ENCODE data around the gene SAP30. TPM values are rescaled to one million over a fixed set of nuclear protein-coding genes. Genes with fewer than 3 reads are reported as not detected.

SAP30 gene, protein sequence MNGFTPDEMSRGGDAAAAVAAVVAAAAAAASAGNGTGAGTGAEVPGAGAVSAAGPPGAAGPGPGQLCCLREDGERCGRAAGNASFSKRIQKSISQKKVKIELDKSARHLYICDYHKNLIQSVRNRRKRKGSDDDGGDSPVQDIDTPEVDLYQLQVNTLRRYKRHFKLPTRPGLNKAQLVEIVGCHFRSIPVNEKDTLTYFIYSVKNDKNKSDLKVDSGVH
- total RNA-seq (10 to 100 TPM; 19.2 to 29.0 TPM), polyA plus RNA-seq (ENCODE audit: insufficient read length in 2 of 2) (10 to 100 TPM; 25.9 to 28.7 TPM)
- long read RNA-seq, donor 1, transcript SAP30-201 (4 exons, 1,108 nt): major isoform, 26 of 32 reads
- long read RNA-seq, donor 1, partial matches to known transcripts: 6 of 32 reads
- long read RNA-seq, donor 1, other reads (novel, unspliced or antisense): 0 of 32 reads
- long read RNA-seq, donor 2, transcript SAP30-201 (4 exons, 1,108 nt): major isoform, 7 of 15 reads
- long read RNA-seq, donor 2, partial matches to known transcripts: 8 of 15 reads
- long read RNA-seq, donor 2, other reads (novel, unspliced or antisense): 0 of 15 reads
- long read RNA-seq, donor 3, transcript SAP30-201 (4 exons, 1,108 nt): major isoform, 11 of 16 reads
- long read RNA-seq, donor 3, partial matches to known transcripts: 5 of 16 reads
- long read RNA-seq, donor 3, other reads (novel, unspliced or antisense): 0 of 16 reads
- long read RNA-seq, donor 4, transcript SAP30-201 (4 exons, 1,108 nt): major isoform, 32 of 45 reads
- long read RNA-seq, donor 4, partial matches to known transcripts: 13 of 45 reads
- long read RNA-seq, donor 4, other reads (novel, unspliced or antisense): 0 of 45 reads

DNA sequence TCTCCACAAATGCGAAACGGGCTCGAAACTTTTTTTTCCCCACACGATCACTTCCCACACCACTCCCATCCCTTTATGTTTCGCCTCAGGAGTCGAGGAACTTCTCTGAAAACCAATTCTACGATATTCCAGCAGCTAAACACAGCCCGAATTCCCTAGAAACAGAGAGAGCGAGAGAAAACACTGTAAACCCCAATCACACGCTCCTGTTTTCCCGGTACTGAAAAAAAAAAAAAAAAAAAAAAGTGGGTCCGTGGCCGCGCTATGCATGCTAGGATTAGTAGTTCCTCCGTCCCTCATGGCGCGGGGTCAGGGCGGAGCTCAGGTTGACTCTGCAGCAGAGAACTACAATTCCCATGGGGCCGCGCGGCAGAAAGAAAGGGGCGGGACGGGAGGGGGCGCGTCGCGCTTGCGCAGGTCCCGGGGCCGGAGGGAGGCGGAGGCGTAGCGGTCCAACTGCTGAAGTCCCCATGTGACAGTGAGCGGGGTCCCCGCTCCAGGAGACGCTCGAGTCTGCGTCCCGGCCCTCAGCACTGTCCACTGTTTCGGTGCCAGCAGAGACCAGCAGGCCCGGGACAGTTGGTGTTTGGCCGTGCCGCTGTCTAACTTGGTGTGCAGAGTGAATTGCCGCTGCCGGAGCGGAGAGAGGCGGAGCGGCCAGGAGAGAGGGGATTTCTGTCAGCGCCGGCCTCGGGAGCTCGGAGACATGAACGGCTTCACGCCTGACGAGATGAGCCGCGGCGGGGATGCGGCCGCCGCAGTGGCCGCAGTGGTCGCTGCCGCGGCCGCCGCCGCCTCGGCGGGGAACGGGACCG lies at the start of gene SAP30:
TSS of gene SAP30 (plus strand) at position 478 of the 815 bp plus-strand sequence. CDS start at position 707, 229 bp downstream.
- Histone ChIP-seq H3K4me1 (ENCODE audit: control insufficient read depth, insufficient read depth, low read length) (peaks cover 7% of the 10 kb centered on the region), H3K36me3 (ENCODE audit: control insufficient read depth, insufficient read depth, low read length) (no peaks in the 10 kb centered on the region), H3K27me3 (ENCODE audit: control insufficient read depth, insufficient read depth, low read length) (no peaks in the 10 kb centered on the region), H3K9me3 (ENCODE audit: control insufficient read depth, insufficient read depth, low read length) (no peaks in the 10 kb centered on the region), H3K27ac (ENCODE audit: low read depth, low read length) (peak within 1 kb of the TSS; percentile 99), H3K4me3 (ENCODE audit: low read depth, low read length) (peak within 1 kb of the TSS; percentile 96)
- peak; percentile 95 to 100 (median 98) for DNase-seq (ENCODE audit: low read depth in 4 of 6, low spot score in 6 of 6)
- 0% methylated on average over 70 of the region's 72 CpGs for WGBS (ENCODE audit: insufficient coverage)

DNA sequence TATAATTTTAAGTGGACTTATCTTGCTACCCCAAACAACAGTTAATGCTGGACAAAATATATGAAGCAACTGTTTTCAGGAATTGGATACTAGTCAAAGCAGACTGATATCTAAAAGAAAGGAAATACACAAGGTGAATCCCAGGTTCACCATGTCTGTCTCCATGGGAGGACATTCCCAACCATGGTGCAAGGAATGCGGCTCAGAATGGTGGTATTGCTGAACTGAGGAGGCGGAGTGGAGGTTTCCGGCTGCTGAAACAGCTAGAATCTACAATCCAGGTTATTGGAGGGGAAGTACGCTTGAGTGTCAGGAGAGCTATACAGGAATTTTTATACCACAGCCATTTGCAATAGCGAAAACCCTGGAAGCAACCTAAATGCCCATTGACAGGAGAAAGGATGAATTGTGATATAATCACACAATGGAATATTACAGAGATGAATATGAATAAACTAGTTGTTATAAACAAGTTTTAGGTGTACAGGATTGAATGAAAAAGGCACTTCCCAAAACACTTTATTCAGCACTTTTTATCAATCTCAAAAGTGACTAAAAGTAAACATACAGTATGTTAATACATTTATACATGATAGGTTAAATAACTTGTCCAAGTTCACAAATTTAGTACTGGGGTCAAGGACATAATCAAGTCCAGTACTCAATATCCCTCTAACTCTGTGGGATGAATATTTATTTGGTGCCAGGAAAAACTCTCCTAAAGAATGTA lies 45.6 kb upstream of the SAP30 start:
- H3K4me1 ChIP-seq (ENCODE audit: control insufficient read depth, insufficient read depth, low read length): no peaks in the 10 kb centered on the region
- H3K27ac ChIP-seq (ENCODE audit: low read depth, low read length): no peak overlapping the region
- H3K36me3 ChIP-seq (ENCODE audit: control insufficient read depth, insufficient read depth, low read length): peaks cover 6% of the 10 kb centered on the region
- no peak overlapping the region for H3K4me3 ChIP-seq (ENCODE audit: low read depth, low read length)
- WGBS (ENCODE audit: insufficient coverage): no CpG with 5 or more reads among the region's 5 CpGs
- no peaks in the 10 kb centered on the region for H3K27me3 ChIP-seq (ENCODE audit: control insufficient read depth, insufficient read depth, low read length)
- DNase-seq (ENCODE audit: low read depth in 4 of 6, low spot score in 6 of 6): no peak
- no peaks in the 10 kb centered on the region for H3K9me3 ChIP-seq (ENCODE audit: control insufficient read depth, insufficient read depth, low read length)

DNA sequence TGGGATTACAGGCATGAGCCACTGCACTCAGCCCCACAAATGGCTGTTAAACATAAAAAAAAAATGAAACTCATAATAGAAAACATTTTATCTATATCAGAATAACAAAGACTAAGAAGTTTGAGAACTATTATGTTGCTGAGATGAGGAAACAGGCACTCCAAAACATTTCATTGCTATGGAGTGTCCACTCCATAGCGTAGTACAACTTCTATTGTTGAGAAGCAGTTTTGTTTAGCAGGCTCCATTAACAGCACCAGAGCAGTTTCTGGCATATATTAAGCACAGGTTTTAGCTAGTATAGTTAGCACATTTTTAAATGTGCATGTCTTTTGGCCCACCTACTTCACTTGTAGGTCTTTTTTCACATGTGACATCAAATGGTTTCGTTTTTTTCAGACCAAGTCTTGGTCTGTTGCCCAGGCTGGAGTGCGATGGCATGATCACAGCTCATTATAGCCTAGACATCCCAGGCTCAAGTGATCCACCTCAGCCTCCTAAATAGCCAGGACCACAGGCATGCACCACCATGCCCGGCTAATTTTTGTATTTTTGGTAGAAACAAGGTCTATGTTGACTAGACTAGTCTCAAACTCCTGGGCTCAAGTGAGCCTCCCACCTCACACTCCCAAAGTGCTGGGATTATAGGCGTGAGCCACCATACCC lies 42.4 kb upstream of the SAP30 start:
- Histone ChIP-seq H3K9me3 (ENCODE audit: control insufficient read depth, insufficient read depth, low read length) (no peaks in the 10 kb centered on the region), H3K4me3 (ENCODE audit: low read depth, low read length) (no peak overlapping the region), H3K27me3 (ENCODE audit: control insufficient read depth, insufficient read depth, low read length) (no peaks in the 10 kb centered on the region), H3K27ac (ENCODE audit: low read depth, low read length) (no peak overlapping the region), H3K36me3 (ENCODE audit: control insufficient read depth, insufficient read depth, low read length) (peaks cover 6% of the 10 kb centered on the region), H3K4me1 (ENCODE audit: control insufficient read depth, insufficient read depth, low read length) (peaks cover 2% of the 10 kb centered on the region)
- 100% methylated on average over 1 of the region's 5 CpGs for WGBS (ENCODE audit: insufficient coverage)
- DNase-seq (ENCODE audit: low read depth in 4 of 6, low spot score in 6 of 6): no peak

DNA sequence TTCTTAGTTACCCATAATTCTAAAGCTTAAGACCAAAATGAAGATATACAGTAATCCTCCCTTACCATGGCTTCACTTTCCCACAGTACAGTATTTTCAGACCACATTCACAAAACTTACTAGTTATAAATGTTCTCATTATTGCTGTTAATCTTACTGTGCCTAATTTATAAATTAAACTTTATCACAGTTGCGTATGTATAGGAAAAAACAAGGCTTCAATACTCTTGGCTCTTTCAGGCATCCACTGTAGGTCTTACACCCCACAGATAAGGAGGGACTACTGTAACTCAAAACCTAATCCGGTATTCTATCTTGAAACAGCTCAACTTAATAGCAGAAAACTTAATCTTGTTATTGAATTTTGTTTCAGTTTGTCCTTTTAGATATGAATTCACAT lies 40.2 kb upstream of the SAP30 start:
- no CpG with 5 or more reads among the region's 2 CpGs for WGBS (ENCODE audit: insufficient coverage)
- no peaks in the 10 kb centered on the region for H3K27me3 ChIP-seq (ENCODE audit: control insufficient read depth, insufficient read depth, low read length)
- no peak for DNase-seq (ENCODE audit: low read depth in 4 of 6, low spot score in 6 of 6)
- H3K4me1 ChIP-seq (ENCODE audit: control insufficient read depth, insufficient read depth, low read length): peaks cover 4% of the 10 kb centered on the region
- H3K4me3 ChIP-seq (ENCODE audit: low read depth, low read length): no peak overlapping the region
- H3K36me3 ChIP-seq (ENCODE audit: control insufficient read depth, insufficient read depth, low read length): peaks cover 6% of the 10 kb centered on the region
- no peaks in the 10 kb centered on the region for H3K9me3 ChIP-seq (ENCODE audit: control insufficient read depth, insufficient read depth, low read length)
- no peak overlapping the region for H3K27ac ChIP-seq (ENCODE audit: low read depth, low read length)

DNA sequence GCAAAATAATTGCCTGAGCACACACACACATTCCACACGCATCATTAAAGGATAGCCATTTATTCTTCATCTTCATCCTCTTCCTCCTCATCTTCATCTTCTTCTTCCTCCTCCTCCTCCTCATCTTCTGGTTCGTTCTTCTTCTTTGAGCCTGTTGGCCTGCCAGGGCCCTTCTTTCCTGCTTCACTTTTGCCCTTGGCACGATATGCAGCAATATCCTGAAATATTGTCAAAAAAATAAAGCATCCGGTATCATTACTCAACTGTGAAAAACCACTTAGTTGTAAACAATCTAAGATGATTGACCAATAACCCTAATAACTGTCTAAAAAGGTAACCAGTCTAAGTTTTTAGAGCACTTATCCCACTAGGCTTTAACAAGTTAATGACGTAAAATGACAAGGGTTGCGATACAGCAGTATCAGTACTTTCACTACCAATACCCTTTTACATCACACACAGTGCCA lies 38.7 kb upstream of the SAP30 start:
- H3K36me3 ChIP-seq (ENCODE audit: control insufficient read depth, insufficient read depth, low read length): peaks cover 6% of the 10 kb centered on the region
- DNase-seq (ENCODE audit: low read depth in 4 of 6, low spot score in 6 of 6): no peak
- H3K27ac ChIP-seq (ENCODE audit: low read depth, low read length): no peak overlapping the region
- peaks cover 4% of the 10 kb centered on the region for H3K4me1 ChIP-seq (ENCODE audit: control insufficient read depth, insufficient read depth, low read length)
- no peaks in the 10 kb centered on the region for H3K9me3 ChIP-seq (ENCODE audit: control insufficient read depth, insufficient read depth, low read length)
- no peaks in the 10 kb centered on the region for H3K27me3 ChIP-seq (ENCODE audit: control insufficient read depth, insufficient read depth, low read length)
- H3K4me3 ChIP-seq (ENCODE audit: low read depth, low read length): peak overlapping the region; percentile 100
- WGBS (ENCODE audit: insufficient coverage): 82% methylated on average over 6 of the region's 6 CpGs

DNA sequence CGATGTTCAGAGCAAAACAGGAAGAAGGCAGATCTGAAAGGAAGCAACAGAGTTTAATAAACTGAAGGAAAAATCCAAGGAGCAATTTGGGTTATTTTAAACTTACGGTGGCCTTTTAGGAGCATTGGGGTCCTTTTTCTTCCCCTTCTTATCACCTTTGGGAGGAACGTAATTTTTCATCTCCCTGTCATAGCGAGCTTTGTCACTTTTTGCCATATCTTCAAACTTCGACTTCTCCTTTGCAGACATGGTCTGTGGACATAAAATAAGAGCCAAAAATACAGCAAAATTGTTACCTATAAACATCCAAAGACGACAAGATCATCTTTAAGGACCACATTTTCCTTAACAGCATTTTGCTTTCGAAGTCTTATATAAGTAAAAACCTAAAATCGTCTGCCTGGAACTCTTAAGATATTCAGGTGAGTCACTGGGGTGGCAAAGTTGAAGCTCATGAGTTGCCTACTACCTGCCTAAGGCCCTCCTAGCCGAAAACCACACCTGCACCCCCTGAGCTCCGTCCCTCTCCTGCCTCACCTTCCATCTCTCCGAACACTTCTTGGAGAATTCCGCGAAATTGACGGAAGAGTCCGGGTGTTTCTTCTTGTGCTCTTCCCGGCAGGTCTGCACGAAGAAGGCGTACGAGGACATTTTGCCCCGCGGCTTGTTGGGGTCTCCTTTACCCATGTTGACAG lies 37.6 kb upstream of the SAP30 start:
- H3K4me1 ChIP-seq (ENCODE audit: control insufficient read depth, insufficient read depth, low read length): peaks cover 4% of the 10 kb centered on the region
- no peaks in the 10 kb centered on the region for H3K9me3 ChIP-seq (ENCODE audit: control insufficient read depth, insufficient read depth, low read length)
- DNase-seq (ENCODE audit: low read depth in 4 of 6, low spot score in 6 of 6): peak in 2 of 6 donors; percentile 6
- H3K36me3 ChIP-seq (ENCODE audit: control insufficient read depth, insufficient read depth, low read length): peaks cover 6% of the 10 kb centered on the region
- 3% methylated on average over 15 of the region's 21 CpGs for WGBS (ENCODE audit: insufficient coverage)
- H3K27me3 ChIP-seq (ENCODE audit: control insufficient read depth, insufficient read depth, low read length): no peaks in the 10 kb centered on the region
- peak overlapping the region; percentile 100 for H3K4me3 ChIP-seq (ENCODE audit: low read depth, low read length)
- H3K27ac ChIP-seq (ENCODE audit: low read depth, low read length): peak overlapping the region; percentile 100

DNA sequence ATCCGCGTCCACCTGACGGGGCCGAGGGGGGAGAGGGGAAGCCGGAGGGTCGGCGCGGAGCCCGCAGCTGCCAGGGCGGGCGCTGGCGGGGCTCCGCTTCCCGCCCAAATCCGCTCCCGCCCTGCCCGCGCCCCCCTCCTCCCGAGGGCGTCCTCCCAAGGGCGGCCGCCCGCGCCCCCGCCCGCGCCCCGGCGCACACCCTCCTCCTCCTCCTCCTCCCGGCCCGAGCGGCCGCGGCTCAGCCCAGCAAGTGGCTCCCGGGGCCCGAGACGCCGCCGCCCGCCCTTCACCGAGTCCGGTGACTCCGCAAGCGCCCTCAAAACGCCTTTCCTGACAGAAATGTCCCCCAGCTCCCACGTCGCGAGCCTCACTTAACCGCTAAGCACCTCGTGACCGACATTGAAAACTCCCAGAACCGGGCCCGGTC lies 37.1 kb upstream of the SAP30 start:
- H3K4me3 ChIP-seq (ENCODE audit: low read depth, low read length): peak overlapping the region; percentile 100
- WGBS (ENCODE audit: insufficient coverage): under 1% methylated on average over 52 of the region's 53 CpGs
- peak in 4 of 6 donors; percentile 8 to 78 (median 28) for DNase-seq (ENCODE audit: low read depth in 4 of 6, low spot score in 6 of 6)

More for the DNA sequence above, 37.1 kb upstream of the SAP30 start:
- H3K27ac ChIP-seq (ENCODE audit: low read depth, low read length): peak overlapping the region; percentile 100
- no peaks in the 10 kb centered on the region for H3K9me3 ChIP-seq (ENCODE audit: control insufficient read depth, insufficient read depth, low read length)
- peaks cover 3% of the 10 kb centered on the region for H3K36me3 ChIP-seq (ENCODE audit: control insufficient read depth, insufficient read depth, low read length)
- peaks cover 4% of the 10 kb centered on the region for H3K4me1 ChIP-seq (ENCODE audit: control insufficient read depth, insufficient read depth, low read length)
- no peaks in the 10 kb centered on the region for H3K27me3 ChIP-seq (ENCODE audit: control insufficient read depth, insufficient read depth, low read length)

Data from spinal cord (tissue), 10 donors.